ENCODE data around the gene DNAH3. TPM values are rescaled to one million over a fixed set of nuclear protein-coding genes. Genes with fewer than 3 reads are reported as not detected.

The DNAH3 gene
- total and polyA plus RNA-seq, 2 of the 13 experiments (the other 11 are each of a cell fraction or from before 2014, with no cell fraction given): 0.07 to 0.08 TPM

DNA sequence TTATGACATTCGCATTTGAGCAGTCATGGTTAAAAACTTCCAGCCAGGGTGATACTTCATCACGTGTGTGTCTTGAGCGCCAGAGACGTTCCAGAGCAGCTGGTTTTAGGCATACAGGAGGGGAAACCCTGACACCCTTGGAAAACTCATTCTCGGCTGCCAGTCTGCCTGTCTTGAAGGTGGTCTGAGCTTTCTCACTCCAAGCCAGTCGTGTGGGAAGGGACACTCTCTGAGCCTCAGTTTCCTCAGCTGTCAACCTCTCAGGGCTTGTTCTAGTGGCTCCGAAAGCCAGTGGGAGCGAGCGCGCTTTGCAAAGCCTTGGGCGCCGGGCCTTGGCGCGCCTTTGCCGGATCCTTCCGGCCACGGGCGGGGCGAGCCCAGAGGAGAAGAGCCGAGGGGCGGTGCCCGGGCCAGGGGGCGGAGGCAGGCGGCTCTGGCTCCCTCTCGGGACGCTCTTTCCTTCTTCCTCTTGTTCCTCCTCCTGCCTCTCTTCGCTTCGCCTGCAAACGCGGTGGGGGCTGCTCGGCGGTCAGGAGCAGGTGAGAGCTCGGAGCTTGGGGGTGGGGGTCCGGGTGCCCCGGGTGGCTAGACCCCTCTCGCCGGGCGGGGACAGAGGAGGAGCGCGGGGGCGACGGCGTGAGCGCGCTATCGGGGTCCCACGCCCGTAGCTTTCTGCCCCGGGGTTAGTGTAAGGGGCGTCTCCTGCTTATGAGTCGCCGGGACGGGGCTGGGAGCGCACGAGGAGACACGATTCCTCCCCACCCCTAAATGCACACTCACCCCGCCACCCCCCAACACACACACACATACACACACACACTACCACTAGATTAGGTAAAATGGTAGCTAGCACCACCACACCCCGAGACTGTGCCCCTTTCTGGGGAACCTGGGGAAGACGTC, 7.8 kb upstream of the DNAH3 start, which contains the start of gene LDAF1 (continued):
- peak; percentile 78; the same call in 1 of the 2 replicates for TF ChIP-seq MTA1 (CRISPR knock-in tag; IDR thresholded peaks at IDR 0.05; ENCODE audit: borderline replicate concordance)
- TF ChIP-seq, protein P1, sequence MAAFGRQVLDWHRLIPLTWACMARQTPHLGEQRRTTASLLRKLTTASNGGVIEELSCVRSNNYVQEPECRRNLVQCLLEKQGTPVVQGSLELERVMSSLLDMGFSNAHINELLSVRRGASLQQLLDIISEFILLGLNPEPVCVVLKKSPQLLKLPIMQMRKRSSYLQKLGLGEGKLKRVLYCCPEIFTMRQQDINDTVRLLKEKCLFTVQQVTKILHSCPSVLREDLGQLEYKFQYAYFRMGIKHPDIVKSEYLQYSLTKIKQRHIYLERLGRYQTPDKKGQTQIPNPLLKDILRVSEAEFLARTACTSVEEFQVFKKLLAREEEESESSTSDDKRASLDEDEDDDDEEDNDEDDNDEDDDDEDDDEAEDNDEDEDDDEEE (CRISPR knock-in tag; IDR thresholded peaks at IDR 0.05): peak; percentile 82; the same call in 1 of the 2 replicates
- TF ChIP-seq ZNF768 (CRISPR knock-in tag; IDR thresholded peaks at IDR 0.05): peak; percentile 71; the same call in 1 of the 2 replicates
- TF ChIP-seq, protein P2, sequence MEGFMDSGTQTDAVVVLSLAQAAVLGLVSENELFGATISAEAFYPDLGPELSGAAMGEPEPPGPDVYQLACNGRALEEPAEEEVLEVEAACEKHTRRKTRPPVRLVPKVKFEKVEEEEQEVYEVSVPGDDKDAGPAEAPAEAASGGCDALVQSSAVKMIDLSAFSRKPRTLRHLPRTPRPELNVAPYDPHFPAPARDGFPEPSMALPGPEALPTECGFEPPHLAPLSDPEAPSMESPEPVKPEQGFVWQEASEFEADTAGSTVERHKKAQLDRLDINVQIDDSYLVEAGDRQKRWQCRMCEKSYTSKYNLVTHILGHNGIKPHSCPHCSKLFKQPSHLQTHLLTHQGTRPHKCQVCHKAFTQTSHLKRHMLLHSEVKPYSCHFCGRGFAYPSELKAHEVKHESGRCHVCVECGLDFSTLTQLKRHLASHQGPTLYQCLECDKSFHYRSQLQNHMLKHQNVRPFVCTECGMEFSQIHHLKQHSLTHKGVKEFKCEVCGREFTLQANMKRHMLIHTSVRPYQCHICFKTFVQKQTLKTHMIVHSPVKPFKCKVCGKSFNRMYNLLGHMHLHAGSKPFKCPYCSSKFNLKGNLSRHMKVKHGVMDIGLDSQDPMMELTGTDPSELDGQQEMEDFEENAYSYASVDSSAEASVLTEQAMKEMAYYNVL (CRISPR knock-in tag; IDR thresholded peaks at IDR 0.05; ENCODE audit: borderline replicate concordance): 0 out of 2 replicates have a peak, but pooled peaks have one; percentile 41
- TF ChIP-seq, protein P3, sequence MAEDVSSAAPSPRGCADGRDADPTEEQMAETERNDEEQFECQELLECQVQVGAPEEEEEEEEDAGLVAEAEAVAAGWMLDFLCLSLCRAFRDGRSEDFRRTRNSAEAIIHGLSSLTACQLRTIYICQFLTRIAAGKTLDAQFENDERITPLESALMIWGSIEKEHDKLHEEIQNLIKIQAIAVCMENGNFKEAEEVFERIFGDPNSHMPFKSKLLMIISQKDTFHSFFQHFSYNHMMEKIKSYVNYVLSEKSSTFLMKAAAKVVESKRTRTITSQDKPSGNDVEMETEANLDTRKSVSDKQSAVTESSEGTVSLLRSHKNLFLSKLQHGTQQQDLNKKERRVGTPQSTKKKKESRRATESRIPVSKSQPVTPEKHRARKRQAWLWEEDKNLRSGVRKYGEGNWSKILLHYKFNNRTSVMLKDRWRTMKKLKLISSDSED (CRISPR knock-in tag; IDR thresholded peaks at IDR 0.05): peak; percentile 56; the same call in 1 of the 2 replicates
- no peak for TF ChIP-seq EHMT2 (IDR thresholded peaks at IDR 0.05; ENCODE audit: borderline replicate concordance, low read depth, low read length)
- TF ChIP-seq ZNF547 (CRISPR knock-in tag; IDR thresholded peaks at IDR 0.05): peak; percentile 75; the same call in 1 of the 2 replicates
- TF ChIP-seq, protein P4, sequence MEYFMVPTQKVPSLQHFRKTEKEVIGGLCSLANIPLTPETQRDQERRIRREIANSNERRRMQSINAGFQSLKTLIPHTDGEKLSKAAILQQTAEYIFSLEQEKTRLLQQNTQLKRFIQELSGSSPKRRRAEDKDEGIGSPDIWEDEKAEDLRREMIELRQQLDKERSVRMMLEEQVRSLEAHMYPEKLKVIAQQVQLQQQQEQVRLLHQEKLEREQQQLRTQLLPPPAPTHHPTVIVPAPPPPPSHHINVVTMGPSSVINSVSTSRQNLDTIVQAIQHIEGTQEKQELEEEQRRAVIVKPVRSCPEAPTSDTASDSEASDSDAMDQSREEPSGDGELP (IDR thresholded peaks at IDR 0.05; ENCODE audit: borderline replicate concordance, low read depth): no peak
- TF ChIP-seq, protein P5, sequence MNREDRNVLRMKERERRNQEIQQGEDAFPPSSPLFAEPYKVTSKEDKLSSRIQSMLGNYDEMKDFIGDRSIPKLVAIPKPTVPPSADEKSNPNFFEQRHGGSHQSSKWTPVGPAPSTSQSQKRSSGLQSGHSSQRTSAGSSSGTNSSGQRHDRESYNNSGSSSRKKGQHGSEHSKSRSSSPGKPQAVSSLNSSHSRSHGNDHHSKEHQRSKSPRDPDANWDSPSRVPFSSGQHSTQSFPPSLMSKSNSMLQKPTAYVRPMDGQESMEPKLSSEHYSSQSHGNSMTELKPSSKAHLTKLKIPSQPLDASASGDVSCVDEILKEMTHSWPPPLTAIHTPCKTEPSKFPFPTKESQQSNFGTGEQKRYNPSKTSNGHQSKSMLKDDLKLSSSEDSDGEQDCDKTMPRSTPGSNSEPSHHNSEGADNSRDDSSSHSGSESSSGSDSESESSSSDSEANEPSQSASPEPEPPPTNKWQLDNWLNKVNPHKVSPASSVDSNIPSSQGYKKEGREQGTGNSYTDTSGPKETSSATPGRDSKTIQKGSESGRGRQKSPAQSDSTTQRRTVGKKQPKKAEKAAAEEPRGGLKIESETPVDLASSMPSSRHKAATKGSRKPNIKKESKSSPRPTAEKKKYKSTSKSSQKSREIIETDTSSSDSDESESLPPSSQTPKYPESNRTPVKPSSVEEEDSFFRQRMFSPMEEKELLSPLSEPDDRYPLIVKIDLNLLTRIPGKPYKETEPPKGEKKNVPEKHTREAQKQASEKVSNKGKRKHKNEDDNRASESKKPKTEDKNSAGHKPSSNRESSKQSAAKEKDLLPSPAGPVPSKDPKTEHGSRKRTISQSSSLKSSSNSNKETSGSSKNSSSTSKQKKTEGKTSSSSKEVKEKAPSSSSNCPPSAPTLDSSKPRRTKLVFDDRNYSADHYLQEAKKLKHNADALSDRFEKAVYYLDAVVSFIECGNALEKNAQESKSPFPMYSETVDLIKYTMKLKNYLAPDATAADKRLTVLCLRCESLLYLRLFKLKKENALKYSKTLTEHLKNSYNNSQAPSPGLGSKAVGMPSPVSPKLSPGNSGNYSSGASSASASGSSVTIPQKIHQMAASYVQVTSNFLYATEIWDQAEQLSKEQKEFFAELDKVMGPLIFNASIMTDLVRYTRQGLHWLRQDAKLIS (CRISPR knock-in tag; IDR thresholded peaks at IDR 0.05): no peak
- peak; percentile 82 for TF ChIP-seq SAP130 (CRISPR knock-in tag; IDR thresholded peaks at IDR 0.05; ENCODE audit: low read depth)
- no peak for TF ChIP-seq ZNF10 (CRISPR knock-in tag; IDR thresholded peaks at IDR 0.05; ENCODE audit: borderline replicate concordance, low read depth)
- 0 out of 2 replicates have a peak, but pooled peaks have one; percentile 93 for TF ChIP-seq ZNF550 (CRISPR knock-in tag; IDR thresholded peaks at IDR 0.05; ENCODE audit: borderline replicate concordance)
- TF ChIP-seq, protein P6, sequence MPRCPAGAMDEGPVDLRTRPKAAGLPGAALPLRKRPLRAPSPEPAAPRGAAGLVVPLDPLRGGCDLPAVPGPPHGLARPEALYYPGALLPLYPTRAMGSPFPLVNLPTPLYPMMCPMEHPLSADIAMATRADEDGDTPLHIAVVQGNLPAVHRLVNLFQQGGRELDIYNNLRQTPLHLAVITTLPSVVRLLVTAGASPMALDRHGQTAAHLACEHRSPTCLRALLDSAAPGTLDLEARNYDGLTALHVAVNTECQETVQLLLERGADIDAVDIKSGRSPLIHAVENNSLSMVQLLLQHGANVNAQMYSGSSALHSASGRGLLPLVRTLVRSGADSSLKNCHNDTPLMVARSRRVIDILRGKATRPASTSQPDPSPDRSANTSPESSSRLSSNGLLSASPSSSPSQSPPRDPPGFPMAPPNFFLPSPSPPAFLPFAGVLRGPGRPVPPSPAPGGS (CRISPR knock-in tag; IDR thresholded peaks at IDR 0.05): peak; percentile 65; the same call in 1 of the 2 replicates
- 0 out of 2 replicates have a peak, but pooled peaks have one; percentile 38 for TF ChIP-seq NFATC3 (CRISPR knock-in tag; IDR thresholded peaks at IDR 0.05)
- TF ChIP-seq XRCC5 (optimal IDR thresholded peaks at IDR 0.05; ENCODE audit: low read length): peak; percentile 64

All from HepG2 (cell line).